Prostate gland (tissue), 2 donors: ENCODE measurements around the gene SCAF11. TPM values are rescaled to one million over a fixed set of nuclear protein-coding genes. Genes with fewer than 3 reads are reported as not detected.

ENCODE experiments used
- DNase-seq: peaks from one replicate; pipeline ENCODE4 v3.0.0-alpha.2; 2019; ENCODE audit warnings: low spot score
- H3K27ac ChIP-seq, 2 donors: fragments of 200-600 bp; sonication (generic); 2 replicates each; pipeline ENCODE4 v1.5.1; 2017 to 2019
- H3K27me3 ChIP-seq: fragments of 200-600 bp; sonication (generic); replicated peaks from 2 replicates; pipeline ENCODE4 v1.5.1; 2019; ENCODE audit not compliant: insufficient read depth
- H3K36me3 ChIP-seq, 2 donors: fragments of 200-600 bp; sonication (generic); 1 replicate in 1 of 2; 2 replicates in 1 of 2; pipeline versions ENCODE4 v1.5.1 to v1.8.1; 2017 to 2019
- H3K4me1 ChIP-seq: fragments of 200-600 bp; sonication (generic); replicated peaks from 2 replicates; pipeline ENCODE4 v1.5.1; 2019
- H3K4me3 ChIP-seq, 2 donors: fragments of 200-600 bp; sonication (generic); 2 replicates each; pipeline ENCODE4 v1.5.1; 2017 to 2019
- H3K9me3 ChIP-seq: fragments of 200-600 bp; sonication (generic); 2 replicates; pipeline ENCODE4 v1.5.1; 2017
- CTCF ChIP-seq, 4 experiments: fragments of 200-600 bp in 2 of 4; fragments of 450-650 bp in 2 of 4; sonication (generic) in 2 of 4; IDR thresholded peaks; 1 replicate in 3 of 4; 2 replicates in 1 of 4; pipeline ENCODE4 v1.5.1; 2016 to 2019; ENCODE audit warnings: antibody characterized with exemption in 4 of 4, mild to moderate bottlenecking in 2 of 4, moderate library complexity in 2 of 4
- POLR2A ChIP-seq: fragments of 450-650 bp; IDR thresholded peaks from one replicate; pipeline ENCODE4 v1.6.1; 2016; ENCODE audit warnings: antibody characterized with exemption, mild to moderate bottlenecking
- POLR2AphosphoS5 ChIP-seq: sonication (generic); formaldehyde crosslinking; IDR thresholded peaks from one replicate; pipeline ENCODE4 v1.6.1; 2017; ENCODE audit warnings: antibody characterized with exemption
- WGBS: methylation state at CpG from one replicate; pipeline ENCODE4 v1.1.5; 2018; 5-methylcytosine and 5-hydroxymethylcytosine counted together
- intact Hi-C: fragments of 100-400 bp; cut with DNase I; formaldehyde crosslinking; loops from one replicate; pipeline ENCODE4 v1.14.2; 2022
- small RNA-seq, 2 donors: library from RNA; depleted of rRNA; stranded (forward); fragments of <200 nt; gene quantifications; one replicate each; pipeline ENCODE3, GENCODE V24; 2016
- total RNA-seq, 2 donors: library from RNA; depleted of rRNA; stranded (reverse); fragments of >200 nt; gene quantifications; one replicate each; pipeline ENCODE4 v1.1.0, GENCODE V29; 2016

Gene SCAF11
- total RNA-seq, 2 donors from 2014 or later = 144 to 171 TPM

GRCh38 chr12:45879363-45879895, 110.9 kb downstream of the SCAF11 start:
- intact Hi-C loops = no loop called here
- Histone ChIP-seq H3K9me3 (no peaks in the 10 kb centered on the region), H3K27me3 (no peaks in the 10 kb centered on the region), H3K36me3 (no peaks in the 10 kb centered on the region), H3K4me1 (no peaks in the 10 kb centered on the region), H3K4me3 (no peak overlapping the region), H3K27ac (peak overlapping the region; percentile 8 to 22)
- no peak for DNase-seq
- 89% methylated on average over 2 of the region's 2 CpGs for WGBS
- TF ChIP-seq CTCF (IDR thresholded peaks at IDR 0.05) (no peak), POLR2A (no peak), POLR2AphosphoS5 (no peak)

GRCh38 chr12:45878630-45879255, 111.6 kb downstream of the SCAF11 start:
- no peaks in the 10 kb centered on the region for H3K27me3 ChIP-seq
- no peaks in the 10 kb centered on the region for H3K9me3 ChIP-seq
- intact Hi-C loops = no loop called here
- H3K4me3 ChIP-seq = no peak overlapping the region
- H3K27ac ChIP-seq = peak overlapping the region; percentile 8 to 22
- TF ChIP-seq POLR2A (no peak), CTCF (IDR thresholded peaks at IDR 0.05) (no peak), POLR2AphosphoS5 (no peak)
- H3K4me1 ChIP-seq = no peaks in the 10 kb centered on the region
- WGBS = 18% methylated on average over 8 of the region's 8 CpGs
- DNase-seq = no peak
- H3K36me3 ChIP-seq = no peaks in the 10 kb centered on the region

- Histone ChIP-seq H3K36me3 (no peaks in the 10 kb centered on the region), H3K4me3 (no peak overlapping the region), H3K9me3 (no peaks in the 10 kb centered on the region), H3K27me3 (no peaks in the 10 kb centered on the region), H3K27ac (no peak overlapping the region), H3K4me1 (no peaks in the 10 kb centered on the region)
- 95% methylated on average over 5 of the region's 5 CpGs for WGBS
- no peak for TF ChIP-seq POLR2AphosphoS5
- DNase-seq = no peak
- intact Hi-C loops = no loop called here
Measured at GRCh38 chr12:45877069-45877468, 113.3 kb downstream of the SCAF11 start.

GRCh38 chr12:45872446-45872845, 117.9 kb downstream of the SCAF11 start:
- Histone ChIP-seq H3K4me1 (no peaks in the 10 kb centered on the region), H3K36me3 (no peaks in the 10 kb centered on the region), H3K27ac (no peak overlapping the region), H3K9me3 (no peaks in the 10 kb centered on the region), H3K4me3 (no peak overlapping the region), H3K27me3 (no peaks in the 10 kb centered on the region)
- 84% methylated on average over 7 of the region's 7 CpGs for WGBS
- intact Hi-C loops = no loop called here
- TF ChIP-seq POLR2A (no peak), POLR2AphosphoS5 (no peak), CTCF (IDR thresholded peaks at IDR 0.05) (no peak)
- no peak for DNase-seq

Small RNA genes within 50 kb of the gene (small RNA-seq; reads per million reads assigned to genes)
- gene RN7SL246P = 0 reads per million in 2 donors
